ENCODE data around the gene SLMAP. TPM values are rescaled to one million over a fixed set of nuclear protein-coding genes. Genes with fewer than 3 reads are reported as not detected.
A peak's percentile ranks its signal among the peaks of the same experiment; 100 is the strongest.

SLMAP gene
- total RNA-seq, 3 donors from 2014 or later, result 41.3 to 105 (median 83.6) TPM

DNA sequence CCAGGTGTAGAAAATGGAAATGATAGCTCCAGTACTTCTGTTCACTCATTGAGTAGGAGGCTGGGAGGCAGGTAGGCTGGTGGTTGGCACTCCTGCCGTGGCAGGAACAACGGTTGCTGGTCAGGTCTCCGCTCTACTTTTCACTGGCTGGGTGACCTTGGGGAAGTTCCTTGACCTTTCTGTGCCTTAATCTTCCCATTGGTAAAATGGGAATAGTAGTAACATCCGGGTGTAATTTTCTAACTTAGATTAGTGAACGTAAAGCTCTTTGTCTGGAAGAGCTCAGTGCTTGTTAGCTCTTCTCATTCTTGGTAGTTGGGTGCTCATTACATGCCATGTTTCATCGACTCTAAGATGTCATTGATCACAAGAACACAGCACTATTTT, 206.3 kb downstream of the SLMAP start:
- no peak for DNase-seq (ENCODE audit: low spot score in 2 of 2)
- Histone ChIP-seq H3K27me3 (no peaks in the 10 kb centered on the region), H3K4me3 (no peak overlapping the region), H3K36me3 (no peaks in the 10 kb centered on the region), H3K27ac (no peak overlapping the region), H3K9me3 (no peaks in the 10 kb centered on the region), H3K4me1 (no peaks in the 10 kb centered on the region)
- TF ChIP-seq POLR2A (IDR thresholded peaks at IDR 0.05) (no peak), POLR2AphosphoS5 (IDR thresholded peaks at IDR 0.05) (no peak), CTCF (IDR thresholded peaks at IDR 0.05) (no peak)
- intact Hi-C loops (cut with DNase I; ENCODE audit: low total_unique reads), result no loop called here

DNA sequence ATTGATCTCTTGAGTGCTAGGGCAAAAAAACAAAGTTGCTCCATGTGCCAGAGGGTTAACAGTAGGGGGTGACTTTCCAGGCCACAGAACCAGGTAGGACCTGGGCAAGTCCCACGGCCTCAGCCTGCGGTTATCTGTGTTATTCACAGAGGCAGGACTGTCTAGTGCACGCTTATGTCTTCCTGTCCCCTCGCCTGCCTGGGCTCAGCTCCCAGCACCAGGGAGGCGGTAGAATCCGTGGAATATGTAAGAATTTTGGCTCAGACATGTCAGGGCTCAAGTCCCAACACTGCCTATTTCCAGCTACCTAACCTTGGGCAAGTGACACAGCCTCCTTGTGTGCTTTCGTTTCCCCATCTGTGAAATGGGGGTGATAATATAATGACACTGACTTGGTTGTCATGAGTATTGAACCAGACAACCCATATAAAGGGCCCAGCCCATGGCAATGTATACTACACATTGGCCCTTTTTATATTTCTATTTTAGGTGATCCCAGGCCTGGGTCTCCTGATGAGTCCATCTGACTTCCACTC, 207.8 kb downstream of the SLMAP start:
- no peaks in the 10 kb centered on the region for H3K4me1 ChIP-seq
- peak in 1 of 2 donors; percentile 27 for DNase-seq (ENCODE audit: low spot score in 2 of 2)
- intact Hi-C loops (cut with DNase I; ENCODE audit: low total_unique reads), result no loop called here
- no peaks in the 10 kb centered on the region for H3K36me3 ChIP-seq
- no peaks in the 10 kb centered on the region for H3K9me3 ChIP-seq
- H3K4me3 ChIP-seq, result no peak overlapping the region
- no peak overlapping the region for H3K27ac ChIP-seq
- H3K27me3 ChIP-seq, result no peaks in the 10 kb centered on the region
- no peak for TF ChIP-seq CTCF (IDR thresholded peaks at IDR 0.05)
- TF ChIP-seq POLR2AphosphoS5 (IDR thresholded peaks at IDR 0.05), result no peak
- TF ChIP-seq POLR2A (IDR thresholded peaks at IDR 0.05), result no peak

GRCh38 chr3:57966829-57967228, 210.7 kb downstream of the SLMAP start:
- H3K27me3 ChIP-seq, result no peaks in the 10 kb centered on the region
- no peak for DNase-seq (ENCODE audit: low spot score in 2 of 2)
- H3K27ac ChIP-seq, result no peak overlapping the region
- intact Hi-C loops (cut with DNase I; ENCODE audit: low total_unique reads), result no loop called here
- no peaks in the 10 kb centered on the region for H3K9me3 ChIP-seq
- H3K4me3 ChIP-seq, result no peak overlapping the region
- H3K4me1 ChIP-seq, result no peaks in the 10 kb centered on the region
- no peaks in the 10 kb centered on the region for H3K36me3 ChIP-seq
- TF ChIP-seq POLR2A (IDR thresholded peaks at IDR 0.05) (no peak), CTCF (IDR thresholded peaks at IDR 0.05) (no peak), POLR2AphosphoS5 (IDR thresholded peaks at IDR 0.05) (no peak)

DNA sequence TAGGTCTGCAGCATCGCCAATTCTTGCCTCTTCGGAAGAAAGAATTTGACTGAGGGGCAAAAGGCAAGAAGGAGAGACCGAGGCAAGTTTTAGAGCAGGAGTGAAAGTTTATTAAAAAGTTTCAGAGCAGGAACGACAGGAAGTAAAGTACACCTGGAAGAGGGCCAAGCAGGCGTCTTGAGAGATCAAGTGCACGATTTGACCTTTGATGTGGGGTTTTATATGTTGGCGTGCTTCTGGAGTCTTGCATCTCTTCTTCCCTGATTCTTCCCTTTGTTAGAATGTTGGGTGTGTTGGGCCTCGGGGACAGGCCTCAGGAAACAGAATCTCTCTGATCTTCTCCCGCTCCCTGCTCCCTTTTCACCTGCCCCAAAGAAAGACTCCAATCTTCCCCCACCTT, 211.5 kb downstream of the SLMAP start:
- Histone ChIP-seq H3K27me3 (no peaks in the 10 kb centered on the region), H3K4me3 (no peak overlapping the region), H3K27ac (no peak overlapping the region), H3K9me3 (no peaks in the 10 kb centered on the region), H3K36me3 (no peaks in the 10 kb centered on the region), H3K4me1 (no peaks in the 10 kb centered on the region)
- no peak for DNase-seq (ENCODE audit: low spot score in 2 of 2)
- TF ChIP-seq POLR2A (IDR thresholded peaks at IDR 0.05), result no peak
- TF ChIP-seq CTCF (IDR thresholded peaks at IDR 0.05), result no peak
- TF ChIP-seq POLR2AphosphoS5 (IDR thresholded peaks at IDR 0.05), result no peak
- intact Hi-C loops (cut with DNase I; ENCODE audit: low total_unique reads), result no loop called here

GRCh38 chr3:57968501-57968900, 212.4 kb downstream of the SLMAP start:
- H3K4me1 ChIP-seq, result no peaks in the 10 kb centered on the region
- no peak overlapping the region for H3K4me3 ChIP-seq
- no peak overlapping the region for H3K27ac ChIP-seq
- TF ChIP-seq POLR2AphosphoS5 (IDR thresholded peaks at IDR 0.05), result no peak
- no peak for TF ChIP-seq POLR2A (IDR thresholded peaks at IDR 0.05)
- TF ChIP-seq CTCF (IDR thresholded peaks at IDR 0.05), result no peak
- H3K36me3 ChIP-seq, result no peaks in the 10 kb centered on the region
- intact Hi-C loops (cut with DNase I; ENCODE audit: low total_unique reads), result no loop called here
- no peaks in the 10 kb centered on the region for H3K27me3 ChIP-seq
- no peaks in the 10 kb centered on the region for H3K9me3 ChIP-seq
- no peak for DNase-seq (ENCODE audit: low spot score in 2 of 2)

Data from breast epithelium (tissue), 4 donors.